ENCODE measurements around the gene RTP5.
"Not testable (repeated sequence)": the region's sequence is repeated elsewhere in the genome, so short reads cannot be mapped to it uniquely, and the experiment has no call there.

The RTP5 gene
- total RNA-seq, result 1.3 to 1.4 reads per million in 2 donors

DNA sequence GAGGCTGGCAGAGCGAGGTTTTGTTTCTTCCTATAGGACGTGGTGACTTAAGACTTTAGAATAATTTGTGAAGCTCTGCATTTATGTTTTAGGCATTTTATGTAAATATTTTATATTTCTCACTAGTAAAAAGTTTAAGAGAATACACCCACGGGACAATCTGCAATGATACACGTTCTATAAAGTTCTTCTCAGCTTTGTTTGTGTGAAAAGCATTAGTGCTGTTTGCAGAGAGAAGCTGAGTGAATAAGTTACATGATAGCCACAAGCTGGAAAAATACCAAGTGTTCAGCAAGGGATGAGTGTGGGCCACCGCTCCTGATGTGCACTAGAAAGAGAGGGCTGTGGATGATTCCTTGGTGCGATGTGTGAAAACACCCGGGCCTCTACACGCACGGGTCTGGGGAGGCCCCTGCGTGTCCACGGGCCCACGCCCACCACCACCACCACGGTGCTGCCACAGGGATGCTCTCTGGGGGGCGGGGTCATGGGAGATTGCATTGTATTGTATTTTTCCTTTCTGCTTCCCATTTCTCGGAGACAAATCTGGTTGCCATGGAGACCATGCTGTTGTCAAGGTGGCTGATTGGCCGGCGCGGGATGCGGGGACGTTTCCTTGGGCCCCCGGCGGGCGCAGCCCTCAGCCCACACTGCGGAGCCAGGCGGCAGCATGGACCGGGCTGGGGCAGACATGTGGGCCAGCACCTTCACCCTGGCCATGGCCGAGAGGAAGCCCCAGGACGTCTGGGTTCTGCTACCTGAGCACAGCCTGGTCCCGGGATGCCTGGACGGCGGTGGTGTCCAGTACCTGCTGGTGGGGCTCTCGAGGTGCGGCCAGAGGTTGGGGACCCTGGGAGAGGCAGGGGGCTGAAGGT, at the start of gene RTP5:
Gene RTP5, plus strand, starts transcription at position 643 of the 875 bp plus-strand sequence. Its CDS starts 28 bp downstream, at position 671.
- DNase-seq, result no peak

- not testable (repeated sequence) for DNase-seq
These were observed 49.4 kb upstream of the RTP5 start for GRCh38 chr2:241819947-241820624.

GRCh38 chr2:241820625-241821384, 48.7 kb upstream of the RTP5 start:
- no peak for DNase-seq

- DNase-seq, result no peak
These were observed 47.9 kb upstream of the RTP5 start for GRCh38 chr2:241821460-241822263.

DNA sequence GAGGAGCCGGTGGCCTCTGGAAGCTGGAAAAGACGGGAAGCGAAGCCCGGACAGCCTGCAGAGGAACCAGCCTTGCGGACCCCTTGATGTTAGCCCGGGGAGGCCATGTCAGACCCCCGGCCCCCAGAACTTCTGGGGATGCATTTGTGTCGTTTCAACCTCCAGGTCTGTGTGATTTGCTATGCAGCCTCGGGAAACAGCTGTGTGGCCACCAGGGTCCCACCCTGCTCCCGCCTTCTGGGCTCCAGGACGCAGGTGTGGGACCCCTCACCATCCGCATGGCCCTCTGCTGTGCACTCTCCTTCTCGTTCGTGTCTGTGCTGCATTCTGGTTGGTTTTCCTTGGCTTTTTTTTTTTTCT, 47.3 kb upstream of the RTP5 start:
- DNase-seq, result no peak

DNA sequence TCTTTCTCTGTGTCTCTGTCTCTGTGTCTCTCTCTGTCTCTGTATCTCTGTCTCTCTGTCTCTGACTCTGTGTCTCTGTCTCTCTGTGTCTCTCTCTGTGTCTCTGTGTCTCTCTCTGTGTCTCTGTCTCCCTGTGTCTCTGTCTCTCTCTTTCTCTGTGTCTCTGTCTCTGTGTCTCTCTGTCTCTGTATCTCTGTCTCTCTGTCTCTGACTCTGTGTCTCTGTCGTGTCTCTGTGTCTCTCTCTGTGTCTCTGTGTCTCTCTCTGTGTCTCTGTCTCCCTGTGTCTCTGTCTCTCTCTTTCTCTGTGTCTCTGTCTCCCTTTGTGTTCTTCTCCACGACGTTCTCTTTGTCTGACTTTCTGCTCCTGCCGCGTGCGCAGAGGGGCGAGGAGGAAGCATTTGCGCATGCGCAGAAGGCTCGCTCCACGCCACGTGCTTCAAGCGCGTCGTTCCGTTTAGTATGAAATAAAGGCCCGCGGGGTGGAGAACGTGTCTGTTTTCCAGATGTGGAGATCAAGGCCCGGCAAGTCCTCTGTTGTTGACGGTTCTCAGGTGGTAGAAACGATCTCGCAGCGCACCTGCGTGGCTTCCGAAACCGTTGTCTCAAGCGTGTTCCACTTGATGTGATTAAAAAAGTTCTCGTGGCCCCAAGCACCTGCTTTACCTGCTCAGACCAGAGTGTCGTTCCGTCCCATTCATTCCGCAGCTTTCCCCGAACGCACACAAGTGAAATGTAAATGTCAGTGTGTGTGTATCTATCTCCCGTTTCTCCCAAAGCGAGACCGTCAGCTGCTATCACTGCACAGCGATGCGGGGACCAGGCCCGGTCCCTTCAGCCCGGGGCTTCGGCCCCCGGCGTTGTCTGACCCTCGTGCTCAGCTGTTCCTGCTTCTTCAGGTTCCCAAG, 45.7 kb upstream of the RTP5 start:
- DNase-seq, result not testable (repeated sequence)

GRCh38 chr2:241827394-241827793, 42.1 kb upstream of the RTP5 start:
- DNase-seq, result no peak

GRCh38 chr2:241833101-241833663, 36.3 kb upstream of the RTP5 start:
- DNase-seq, result no peak

GRCh38 chr2:241833756-241834526, 35.6 kb upstream of the RTP5 start:
- DNase-seq, result not testable (repeated sequence)

- no peak for DNase-seq
These were observed 34.9 kb upstream of the RTP5 start for GRCh38 chr2:241834527-241835210.

- DNase-seq, result no peak
These were observed 33.9 kb upstream of the RTP5 start for GRCh38 chr2:241835611-241836010.

DNA sequence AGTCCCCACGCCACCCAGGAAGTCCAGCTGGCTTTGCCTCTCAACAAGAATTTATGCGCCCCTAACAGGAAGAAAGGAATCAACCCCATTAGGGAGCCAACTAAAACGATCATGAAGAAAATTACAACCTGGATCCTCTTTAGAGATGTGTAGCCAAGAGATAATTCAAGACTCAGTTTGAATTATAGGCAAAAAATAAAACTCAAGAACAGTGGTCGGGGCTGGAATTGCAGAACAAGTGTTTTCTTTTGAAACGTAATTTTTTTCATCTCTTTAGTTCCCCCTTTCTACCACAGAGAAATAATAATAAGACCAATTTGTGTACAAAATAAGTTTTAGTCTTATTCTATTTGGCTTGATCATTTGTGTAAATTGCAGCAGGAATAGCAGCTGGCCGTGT, 33.2 kb upstream of the RTP5 start:
- no peak for DNase-seq

GRCh38 chr2:241837197-241837965, 32.1 kb upstream of the RTP5 start:
- no peak for DNase-seq

DNA sequence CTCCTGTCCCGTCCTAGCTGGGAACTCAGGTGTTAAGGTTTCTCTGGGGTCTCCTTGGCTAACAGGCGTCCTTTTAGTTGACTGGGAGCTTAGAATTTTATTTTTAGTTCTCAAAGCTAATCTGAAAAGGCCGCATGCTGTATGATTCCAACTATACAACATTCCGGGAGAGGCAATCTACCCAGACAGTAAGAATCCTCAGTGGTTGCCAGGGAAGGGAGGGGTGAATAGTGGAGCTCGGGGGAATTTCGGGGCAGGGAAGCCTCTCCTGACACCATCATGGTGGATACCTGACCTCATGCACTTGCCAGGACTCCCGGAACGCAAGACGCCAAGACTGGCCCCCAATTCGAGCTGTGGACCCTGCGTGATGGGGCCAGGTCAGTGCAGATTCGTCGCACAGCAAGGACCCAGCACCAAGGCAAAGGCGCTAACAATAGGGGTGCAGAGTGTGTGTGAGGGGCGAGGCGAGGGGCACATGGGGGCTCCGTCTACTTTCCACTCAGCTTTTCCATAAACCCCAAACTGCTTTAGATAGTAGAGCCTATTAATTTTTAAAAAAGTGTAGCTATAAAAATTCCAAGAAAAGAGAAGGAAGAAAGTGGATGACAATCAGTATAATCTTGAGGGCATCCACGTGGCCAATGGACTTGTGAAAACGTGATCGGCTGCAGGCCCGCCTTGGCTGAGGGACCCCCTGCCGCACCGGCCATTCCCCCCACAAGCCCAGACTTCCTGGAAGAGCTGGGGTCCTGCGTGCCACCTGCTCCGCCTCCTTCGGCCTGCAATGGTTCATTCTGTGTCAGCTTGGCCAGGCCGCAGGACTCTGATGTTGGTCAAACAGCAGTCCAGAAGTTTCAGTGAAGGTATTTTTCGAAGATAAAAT, 28.1 kb upstream of the RTP5 start:
- no peak for DNase-seq

DNA sequence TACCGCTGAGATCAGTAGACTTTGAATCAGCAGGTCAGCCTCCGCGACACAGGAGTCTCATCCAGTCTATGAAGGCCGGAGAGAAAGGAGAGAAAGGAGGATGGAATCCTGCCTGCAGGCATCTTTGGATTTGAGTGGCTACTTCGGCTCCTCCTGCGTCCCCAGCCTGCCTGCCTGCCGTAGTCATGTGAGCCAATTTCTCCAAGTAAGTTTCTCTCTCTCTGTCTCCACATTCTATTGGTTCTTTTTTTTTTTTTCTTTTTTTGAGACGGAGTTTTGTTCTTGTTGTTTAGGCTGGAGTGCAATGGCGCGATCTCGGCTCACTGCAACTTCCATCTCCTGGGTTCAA, 27.5 kb upstream of the RTP5 start:
- DNase-seq, result no peak

DNA sequence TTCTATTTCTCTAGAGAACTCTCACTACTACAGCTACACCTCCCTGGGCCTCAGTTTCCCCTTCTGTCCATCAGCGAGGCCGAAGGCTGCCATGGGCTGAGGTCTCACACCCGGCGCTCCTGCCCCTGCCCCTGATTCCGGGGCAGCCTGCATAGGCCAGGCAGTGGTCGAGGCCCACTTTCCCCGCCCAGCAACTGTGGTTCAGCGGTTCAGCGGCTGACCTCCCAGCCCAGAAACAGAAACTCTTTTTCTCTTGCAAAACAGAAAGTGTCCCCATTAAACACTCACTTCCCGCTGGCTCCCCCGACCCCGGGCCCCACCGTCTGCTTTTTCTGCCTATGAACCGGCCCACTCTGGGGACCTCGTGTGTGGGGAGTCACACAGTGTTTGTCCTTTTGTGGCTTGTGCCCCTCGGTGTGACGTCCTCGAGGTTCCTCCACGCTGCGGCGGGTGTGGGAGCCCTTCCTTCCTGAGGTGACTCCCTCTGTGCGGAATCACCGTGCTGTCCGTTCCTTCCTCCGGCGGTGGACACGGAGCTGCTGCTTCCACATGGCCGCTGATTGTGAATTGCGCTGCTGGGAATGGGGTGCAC, 26.8 kb upstream of the RTP5 start:
- DNase-seq, result peak; percentile 56

DNA sequence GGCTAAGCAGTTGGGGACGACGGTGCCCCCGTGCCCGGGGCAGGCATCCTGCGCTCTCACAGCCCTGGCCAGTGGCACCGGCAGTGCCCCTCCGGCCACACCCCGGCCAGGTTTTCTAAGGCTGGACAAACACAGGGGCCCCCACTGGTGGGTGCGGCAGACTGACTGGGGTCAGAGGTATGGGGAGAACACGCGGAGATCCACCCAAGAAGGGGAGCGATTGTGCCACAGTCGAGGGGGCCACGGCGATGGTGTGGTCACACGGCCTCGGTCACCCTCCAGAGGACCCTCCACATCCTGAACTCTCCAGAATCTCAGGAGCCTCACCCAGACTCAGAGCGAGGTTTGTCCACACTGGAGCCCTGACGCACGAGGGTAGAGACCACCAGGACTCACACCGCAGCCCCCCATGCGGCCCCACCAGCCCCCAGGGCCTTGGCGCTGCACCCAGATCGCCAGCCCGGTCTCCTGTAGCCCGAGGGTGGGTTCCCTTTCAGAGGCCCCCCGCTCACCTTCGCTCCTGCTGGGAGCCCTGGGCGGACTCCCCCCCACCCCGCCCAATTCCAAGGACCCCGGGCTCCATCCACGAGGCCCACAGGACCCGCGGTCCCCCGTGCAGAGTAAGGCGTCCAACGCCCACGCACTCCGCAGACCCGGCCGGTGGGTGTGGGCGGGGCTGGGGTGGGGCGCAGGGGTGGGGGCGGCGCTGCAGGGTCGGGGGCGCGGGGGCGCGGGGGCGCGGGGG, 26.0 kb upstream of the RTP5 start:
- DNase-seq, result no peak

All from activated gamma-delta T cell (primary cell).